GM13977 (cell line): ENCODE data around the gene SMAD2.

ENCODE experiments used
- DNase-seq: peaks from one replicate; pipeline ENCODE4 v3.0.0; 2012; ENCODE audit warnings: low spot score
- in situ Hi-C: fragments of 300-500 bp; cut with MboI; formaldehyde crosslinking; loops from one replicate; pipeline ENCODE4 v1.12.0; 2022; ENCODE audit warnings: low sequenced_read_pairs, low pct_unique_long_range_greater_than_20kb, mixed read lengths, inconsistent platforms; ENCODE audit not compliant: unreplicated experiment
- TF ChIP-seq, protein P1 (sequence below): IDR thresholded peaks from 2 replicates; pipeline ENCODE4 v1.5.1; 2012; ENCODE audit warnings: mild to moderate bottlenecking, control low read depth; ENCODE audit not compliant: insufficient read depth; ENCODE audit errors: extremely low read depth, missing control alignments

Gene SMAD2

DNA sequence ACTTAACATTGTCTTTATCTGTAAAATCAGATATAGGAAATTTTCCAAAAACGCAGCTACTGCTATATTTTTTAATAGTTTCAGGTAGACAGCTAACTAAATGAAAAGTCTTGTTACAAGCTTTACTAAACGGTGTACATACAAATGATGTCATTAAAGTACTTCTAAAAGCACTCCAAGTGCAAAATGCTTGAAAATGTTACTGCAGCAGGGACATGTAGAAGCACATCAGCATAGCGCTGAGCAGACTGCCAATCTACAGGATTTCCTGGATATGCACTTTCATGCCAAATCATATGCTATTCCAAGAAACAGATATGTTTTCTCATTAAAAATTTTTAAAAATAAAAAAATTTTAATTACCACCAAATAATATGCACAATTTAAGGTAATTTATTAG, 61.7 kb downstream of the SMAD2 start:
- no peak for DNase-seq
- TF ChIP-seq, protein P1, sequence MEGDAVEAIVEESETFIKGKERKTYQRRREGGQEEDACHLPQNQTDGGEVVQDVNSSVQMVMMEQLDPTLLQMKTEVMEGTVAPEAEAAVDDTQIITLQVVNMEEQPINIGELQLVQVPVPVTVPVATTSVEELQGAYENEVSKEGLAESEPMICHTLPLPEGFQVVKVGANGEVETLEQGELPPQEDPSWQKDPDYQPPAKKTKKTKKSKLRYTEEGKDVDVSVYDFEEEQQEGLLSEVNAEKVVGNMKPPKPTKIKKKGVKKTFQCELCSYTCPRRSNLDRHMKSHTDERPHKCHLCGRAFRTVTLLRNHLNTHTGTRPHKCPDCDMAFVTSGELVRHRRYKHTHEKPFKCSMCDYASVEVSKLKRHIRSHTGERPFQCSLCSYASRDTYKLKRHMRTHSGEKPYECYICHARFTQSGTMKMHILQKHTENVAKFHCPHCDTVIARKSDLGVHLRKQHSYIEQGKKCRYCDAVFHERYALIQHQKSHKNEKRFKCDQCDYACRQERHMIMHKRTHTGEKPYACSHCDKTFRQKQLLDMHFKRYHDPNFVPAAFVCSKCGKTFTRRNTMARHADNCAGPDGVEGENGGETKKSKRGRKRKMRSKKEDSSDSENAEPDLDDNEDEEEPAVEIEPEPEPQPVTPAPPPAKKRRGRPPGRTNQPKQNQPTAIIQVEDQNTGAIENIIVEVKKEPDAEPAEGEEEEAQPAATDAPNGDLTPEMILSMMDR: no peak
- in situ Hi-C loops: no loop called here

DNA sequence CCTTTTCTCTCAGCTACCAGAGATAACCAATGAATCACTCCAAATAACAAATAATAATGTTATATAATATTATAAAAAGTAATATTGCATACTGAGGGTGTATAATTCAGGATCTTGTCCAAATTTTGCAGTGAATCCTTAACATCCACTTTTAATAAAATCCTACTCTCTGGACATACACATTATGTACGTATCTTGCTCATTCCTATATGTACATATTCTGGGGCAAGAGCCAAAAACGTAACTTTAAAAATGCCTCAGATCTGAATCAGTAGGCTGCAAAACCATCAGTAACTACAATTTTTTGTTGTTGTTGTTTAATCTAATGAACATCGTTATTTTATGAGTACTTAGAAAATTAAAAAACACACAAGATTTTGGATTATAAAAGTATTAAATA, 65.3 kb downstream of the SMAD2 start:
- DNase-seq: no peak
- in situ Hi-C loops: no loop called here
- TF ChIP-seq, protein P1: no peak

DNA sequence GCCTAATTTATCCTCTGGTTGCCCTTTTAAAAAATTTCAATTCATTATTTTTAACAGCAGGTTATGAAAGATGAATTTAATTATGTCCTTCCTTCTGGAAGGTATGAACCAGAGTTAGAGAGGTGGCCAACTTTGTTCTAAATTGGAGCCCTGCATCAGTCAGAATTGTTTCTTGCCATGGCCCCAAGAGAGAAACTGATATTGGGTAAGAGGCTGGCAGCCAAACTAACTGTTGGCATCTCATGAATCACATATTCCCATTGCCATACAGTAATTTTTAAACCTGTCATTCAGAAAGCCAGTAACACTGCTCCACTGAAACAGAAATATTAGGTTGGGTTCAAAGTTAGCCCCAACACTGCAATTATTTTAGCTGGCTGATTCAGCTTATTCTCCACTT, 67.4 kb downstream of the SMAD2 start:
- TF ChIP-seq, protein P1: no peak
- in situ Hi-C loops: no loop called here

DNA sequence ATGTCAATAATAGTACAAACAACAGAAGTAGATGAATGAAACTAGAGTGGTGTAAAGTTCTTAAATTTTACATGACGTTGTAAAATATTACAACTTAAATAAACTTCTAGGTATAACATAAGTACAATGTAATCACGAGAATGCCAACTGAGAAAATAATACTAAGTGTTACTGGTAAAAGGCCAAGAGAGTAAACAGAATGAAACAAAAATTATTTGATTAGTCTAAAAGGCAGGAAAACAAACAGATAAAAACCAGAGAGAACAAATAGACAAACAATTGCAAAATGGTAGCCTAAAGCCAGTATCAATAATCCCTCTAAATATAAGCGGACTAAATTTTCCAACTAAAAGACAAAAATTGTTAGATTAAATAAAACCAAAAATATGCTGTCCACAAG, 71.9 kb downstream of the SMAD2 start:
- no peak for DNase-seq
- TF ChIP-seq, protein P1: no peak
- in situ Hi-C loops: no loop called here

More for the DNA sequence above, 67.4 kb downstream of the SMAD2 start:
- no peak for DNase-seq

DNA sequence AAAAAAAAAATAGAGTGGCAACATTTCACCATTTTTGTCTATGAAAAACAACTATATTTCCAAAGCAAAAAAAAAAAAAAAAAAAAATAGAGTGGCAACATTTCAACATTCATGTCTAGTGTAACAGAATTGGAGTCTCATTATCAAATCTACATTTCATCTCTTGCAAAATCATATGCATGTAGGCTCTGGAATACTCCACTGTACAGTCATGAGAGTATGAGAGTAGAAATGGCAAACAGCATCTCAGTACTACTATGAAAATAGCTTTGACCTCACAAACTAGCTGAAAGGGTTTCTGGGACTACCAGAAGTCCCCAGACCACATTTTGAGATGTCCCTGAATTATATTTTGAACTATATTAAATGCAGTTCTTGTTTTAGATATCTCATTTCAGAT, 82.8 kb downstream of the SMAD2 start:
- TF ChIP-seq, protein P1: no peak
- no peak for DNase-seq
- in situ Hi-C loops: no loop called here

DNA sequence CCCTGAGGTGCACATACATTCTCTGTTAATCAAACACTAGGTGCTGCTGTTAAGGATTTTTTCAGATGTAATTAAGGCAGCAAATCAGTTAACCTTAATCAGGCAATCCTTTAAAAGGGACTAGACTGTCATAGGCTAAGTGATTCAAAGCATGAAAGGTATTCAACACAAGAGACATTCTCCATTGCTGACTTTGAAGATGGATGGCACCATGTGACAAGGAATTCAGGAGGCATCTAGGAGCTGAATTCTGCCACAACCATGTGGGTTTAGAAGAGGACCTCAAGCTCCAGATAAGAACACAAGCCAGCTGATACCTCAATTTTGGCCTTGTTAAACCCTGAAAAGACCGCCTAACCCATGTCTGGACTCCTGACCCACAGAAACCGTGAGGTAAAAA, 84.0 kb downstream of the SMAD2 start:
- no peak for DNase-seq
- TF ChIP-seq, protein P1: no peak
- in situ Hi-C loops: no loop called here
